Activated B cell treated with CpG ODN at 0.5 μM for 24 hours (primary cell): ENCODE results near the gene LANCL1. TPM values are rescaled to one million over a fixed set of nuclear protein-coding genes. Genes with fewer than 3 reads are reported as not detected.

Experiments
- ATAC-seq: fragments of 200-7000 bp; cut with Tn5 transposase; one replicate; pipeline ENCODE4 v1.10.0; 2021; ENCODE audit warnings: low read depth, mild to moderate bottlenecking, moderate library complexity
- CTCF ChIA-PET: fragments of 350-600 bp; sonication (Branson Sonifier 250); formaldehyde crosslinking; loops from one replicate; lab custom pipeline; 2021; ENCODE audit warnings: antibody characterized with exemption; lab: Charles Lee
- POLR2A ChIA-PET: fragments of 350-600 bp; sonication (Branson Sonifier 250); formaldehyde crosslinking; loops from one replicate; lab custom pipeline; 2021; ENCODE audit warnings: antibody characterized with exemption; lab: Charles Lee
- DNase-seq: peaks from one replicate; pipeline ENCODE4 v3.0.0; 2022
- H3K27ac Mint-ChIP-seq: one replicate; pipeline ENCODE4 v1.8.0; 2020; ENCODE audit warnings: mixed read lengths
- H3K27me3 Mint-ChIP-seq: one replicate; pipeline ENCODE4 v1.8.0; 2021; ENCODE audit warnings: mixed read lengths
- H3K36me3 Mint-ChIP-seq: one replicate; pipeline ENCODE4 v1.8.0; 2021; ENCODE audit warnings: low read depth, mixed read lengths
- H3K4me1 Mint-ChIP-seq: one replicate; pipeline ENCODE4 v1.8.0; 2021; ENCODE audit warnings: mixed read lengths
- H3K4me3 Mint-ChIP-seq: one replicate; pipeline ENCODE4 v1.8.0; 2020; ENCODE audit warnings: mild to moderate bottlenecking, mixed read lengths
- H3K9me3 Mint-ChIP-seq: one replicate; pipeline ENCODE4 v1.8.0; 2020; ENCODE audit warnings: mixed read lengths
- intact Hi-C: fragments of 100-400 bp; cut with micrococcal nuclease; formaldehyde crosslinking; loops from one replicate; pipeline ENCODE4 v1.15.1; 2024
- total RNA-seq: library from RNA; stranded (reverse); gene quantifications from 2 replicates; pipeline ENCODE4 v1.2.3, GENCODE V29; 2022
- TF ChIP-seq, protein P1 (sequence below): fragments of 200-600 bp; IDR thresholded peaks from one replicate; pipeline ENCODE4 v1.8.0; 2022; ENCODE audit warnings: antibody characterized with exemption, mild to moderate bottlenecking

Gene LANCL1
- total RNA-seq, 1 donor from 2014 or later: 30.8 TPM

DNA sequence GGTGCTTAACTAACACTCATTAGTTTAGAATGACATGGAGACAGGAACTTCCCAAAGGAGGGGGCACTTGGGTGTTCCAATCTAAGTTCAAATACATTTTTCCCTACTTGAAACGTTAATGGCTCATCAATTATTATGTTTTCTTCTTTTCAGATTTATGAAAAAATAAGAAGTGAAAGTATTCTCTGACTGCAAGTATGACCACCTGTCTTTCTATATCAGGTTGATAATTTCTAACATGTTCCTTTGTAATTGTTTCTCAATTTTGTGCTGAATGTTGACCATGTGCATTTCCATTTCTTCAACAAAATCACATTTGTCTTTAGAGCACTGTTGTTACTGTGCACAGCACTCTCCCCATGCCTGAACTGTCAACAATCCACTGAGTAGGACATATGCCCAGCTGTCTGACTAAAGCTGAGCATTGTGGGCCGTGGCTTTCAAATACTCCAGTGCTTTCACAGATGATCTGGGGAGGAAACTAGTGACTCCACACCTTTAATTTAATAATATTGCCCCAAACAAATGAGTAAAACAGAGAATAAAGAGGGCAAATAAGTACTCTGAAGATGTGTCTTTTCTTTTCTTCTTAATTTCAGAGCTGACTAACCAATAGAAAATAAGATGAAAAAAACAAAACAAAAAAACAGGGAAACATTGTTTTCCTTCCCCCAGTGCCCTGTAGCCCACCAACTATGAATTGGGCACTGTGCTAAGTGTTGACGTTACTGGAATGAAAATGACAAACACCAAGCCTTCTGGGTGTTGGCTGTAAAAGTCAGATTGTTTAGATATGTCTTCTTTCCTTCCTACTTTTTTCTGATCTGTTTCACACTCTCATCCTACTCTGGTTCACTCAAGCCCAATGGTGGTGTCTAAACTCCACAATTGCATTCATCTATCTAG lies 16.0 kb downstream of the LANCL1 start:
- ChIA-PET POLR2A (interaction anchor here (0.6 to 2.7 kb wide), 2 partner anchors 15 to 36 kb away, joined by 4 to 13 read pairs; partner anchors contain the start of gene LANCL1), CTCF (interaction anchor here (1.4 kb wide), 1 partner anchor 16 kb away, joined by 5 read pairs; no protein-coding TSS in a partner anchor)
- TF ChIP-seq, protein P1, sequence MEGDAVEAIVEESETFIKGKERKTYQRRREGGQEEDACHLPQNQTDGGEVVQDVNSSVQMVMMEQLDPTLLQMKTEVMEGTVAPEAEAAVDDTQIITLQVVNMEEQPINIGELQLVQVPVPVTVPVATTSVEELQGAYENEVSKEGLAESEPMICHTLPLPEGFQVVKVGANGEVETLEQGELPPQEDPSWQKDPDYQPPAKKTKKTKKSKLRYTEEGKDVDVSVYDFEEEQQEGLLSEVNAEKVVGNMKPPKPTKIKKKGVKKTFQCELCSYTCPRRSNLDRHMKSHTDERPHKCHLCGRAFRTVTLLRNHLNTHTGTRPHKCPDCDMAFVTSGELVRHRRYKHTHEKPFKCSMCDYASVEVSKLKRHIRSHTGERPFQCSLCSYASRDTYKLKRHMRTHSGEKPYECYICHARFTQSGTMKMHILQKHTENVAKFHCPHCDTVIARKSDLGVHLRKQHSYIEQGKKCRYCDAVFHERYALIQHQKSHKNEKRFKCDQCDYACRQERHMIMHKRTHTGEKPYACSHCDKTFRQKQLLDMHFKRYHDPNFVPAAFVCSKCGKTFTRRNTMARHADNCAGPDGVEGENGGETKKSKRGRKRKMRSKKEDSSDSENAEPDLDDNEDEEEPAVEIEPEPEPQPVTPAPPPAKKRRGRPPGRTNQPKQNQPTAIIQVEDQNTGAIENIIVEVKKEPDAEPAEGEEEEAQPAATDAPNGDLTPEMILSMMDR: no peak
- Mint-ChIP-seq H3K4me3 (peak overlapping the region; percentile 61), H3K27me3 (no peaks in the 10 kb centered on the region), H3K27ac (peak overlapping the region; percentile 87), H3K9me3 (no peaks in the 10 kb centered on the region), H3K4me1 (peaks cover 68% of the 10 kb centered on the region), H3K36me3 (peaks cover 37% of the 10 kb centered on the region)
- intact Hi-C loops: loop anchor here (1.0 to 5.0 kb wide), 2 partner anchors 16 to 458 kb away; partner anchors contain the start of genes LANCL1 and RPE
- ATAC-seq (peak; percentile 20), DNase-seq (no peak)

DNA sequence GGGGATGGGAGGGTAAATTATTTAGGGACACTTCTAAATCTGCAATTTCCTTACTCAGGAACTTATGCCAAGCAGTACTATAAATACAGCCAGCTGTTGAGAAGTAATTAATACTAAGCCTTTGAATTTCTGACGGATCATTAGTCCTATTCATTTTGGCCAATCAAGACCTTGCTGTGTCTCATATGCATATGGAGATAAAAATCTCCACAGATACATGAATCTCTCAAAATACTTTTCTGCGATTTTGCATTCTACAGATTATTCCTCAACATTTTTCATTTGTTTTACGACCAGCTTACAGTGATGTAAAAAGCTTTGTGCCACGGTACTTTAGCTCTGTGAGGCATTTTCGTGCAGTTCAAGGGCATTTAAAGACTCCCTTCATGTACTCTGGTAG lies 16.7 kb downstream of the LANCL1 start:
- POLR2A ChIA-PET: no interaction called here
- no peak for ATAC-seq
- Mint-ChIP-seq H3K9me3 (no peaks in the 10 kb centered on the region), H3K4me3 (peak overlapping the region; percentile 22), H3K27me3 (no peaks in the 10 kb centered on the region), H3K27ac (peak overlapping the region; percentile 51), H3K36me3 (peaks cover 35% of the 10 kb centered on the region), H3K4me1 (peaks cover 68% of the 10 kb centered on the region)
- CTCF ChIA-PET: no interaction called here
- TF ChIP-seq, protein P1: no peak
- no peak for DNase-seq
- intact Hi-C loops: loop anchor here (5.0 kb wide), 1 partner anchor 458 kb away; the partner anchor contains the start of gene RPE

DNA sequence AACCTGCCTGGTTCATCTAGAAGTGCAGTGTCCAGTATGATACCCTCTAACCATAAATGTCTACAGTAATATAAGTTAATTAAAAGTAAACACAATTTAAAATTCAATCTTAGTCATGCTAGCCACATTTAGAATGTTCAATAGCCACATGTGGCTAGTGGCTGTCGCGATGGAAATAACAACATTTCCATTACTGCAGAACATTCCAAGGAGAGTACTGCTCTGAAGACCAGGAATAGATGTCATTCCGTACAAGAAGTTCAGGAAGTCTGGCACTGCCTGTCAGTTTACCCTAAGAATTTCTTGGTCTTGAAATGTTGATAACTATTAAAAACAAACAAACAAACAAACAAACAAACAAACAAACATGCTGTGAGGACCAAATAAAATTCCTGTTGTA lies 17.2 kb downstream of the LANCL1 start:
- H3K4me3 Mint-ChIP-seq: no peak overlapping the region
- DNase-seq (no peak), ATAC-seq (no peak)
- H3K4me1 Mint-ChIP-seq: peaks cover 68% of the 10 kb centered on the region
- intact Hi-C loops: no loop called here
- no peaks in the 10 kb centered on the region for H3K27me3 Mint-ChIP-seq
- ChIA-PET POLR2A (no interaction called here), CTCF (no interaction called here)
- H3K27ac Mint-ChIP-seq: no peak overlapping the region
- TF ChIP-seq, protein P1: no peak
- peaks cover 38% of the 10 kb centered on the region for H3K36me3 Mint-ChIP-seq
- H3K9me3 Mint-ChIP-seq: no peaks in the 10 kb centered on the region

DNA sequence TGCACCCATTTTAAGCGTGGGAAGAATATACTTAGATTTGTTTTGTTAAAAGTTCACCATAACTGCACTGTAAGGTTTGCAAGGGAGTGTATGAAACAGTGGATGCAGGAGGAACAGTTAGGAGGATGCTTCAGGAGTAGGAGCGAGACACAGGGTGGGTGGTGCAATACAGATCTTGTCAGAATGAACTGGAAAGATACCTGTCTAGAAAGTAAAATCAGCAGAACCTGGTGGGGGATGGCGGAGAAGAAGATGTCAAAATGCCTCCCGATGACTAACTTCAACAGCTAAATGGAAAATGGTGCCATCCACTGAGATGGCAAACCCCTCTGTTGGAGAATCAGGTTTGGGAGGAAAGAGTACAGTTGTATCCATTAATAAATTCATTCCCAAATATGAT lies 18.2 kb downstream of the LANCL1 start:
- DNase-seq: no peak
- Mint-ChIP-seq H3K27me3 (no peaks in the 10 kb centered on the region), H3K4me3 (no peak overlapping the region), H3K27ac (no peak overlapping the region), H3K9me3 (no peaks in the 10 kb centered on the region), H3K36me3 (peaks cover 42% of the 10 kb centered on the region), H3K4me1 (peaks cover 65% of the 10 kb centered on the region)
- ChIA-PET CTCF (no interaction called here), POLR2A (no interaction called here)
- TF ChIP-seq, protein P1: no peak
- no peak for ATAC-seq
- intact Hi-C loops: loop anchor here (1.0 kb wide), 1 partner anchor 13 kb away; no protein-coding TSS in a partner anchor

DNA sequence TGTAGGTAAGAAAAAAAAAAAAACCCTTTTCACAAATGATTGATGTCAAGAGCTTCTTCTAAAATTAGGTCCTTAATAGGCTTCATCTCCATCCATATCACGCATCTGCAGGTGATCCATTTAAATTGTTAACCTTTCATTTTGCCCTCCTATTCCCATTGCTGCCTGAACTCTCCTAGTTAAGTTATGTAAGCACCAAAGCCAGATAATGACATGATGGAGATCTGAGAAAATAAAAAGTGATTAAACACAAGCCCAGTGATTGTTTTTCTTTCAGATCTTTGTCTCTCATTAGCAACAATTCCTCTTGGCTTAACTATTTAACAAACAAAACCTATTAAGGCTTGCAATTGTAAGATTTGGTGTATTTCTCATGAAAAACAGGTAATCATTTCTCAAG lies 20.0 kb downstream of the LANCL1 start:
- Mint-ChIP-seq H3K4me1 (peaks cover 49% of the 10 kb centered on the region), H3K27me3 (no peaks in the 10 kb centered on the region), H3K36me3 (peaks cover 54% of the 10 kb centered on the region), H3K9me3 (no peaks in the 10 kb centered on the region), H3K27ac (no peak overlapping the region), H3K4me3 (no peak overlapping the region)
- TF ChIP-seq, protein P1: no peak
- DNase-seq (no peak), ATAC-seq (no peak)
- intact Hi-C loops: no loop called here
- CTCF ChIA-PET: no interaction called here
- POLR2A ChIA-PET: no interaction called here
